Activated CD4-positive, alpha-beta T cell treated with anti-CD3 and anti-CD28 coated beads for 4 hours (primary cell): Measurements from ENCODE around the gene IPMK.
"Not testable (repeated sequence)": the region's sequence is repeated elsewhere in the genome, so short reads cannot be mapped to it uniquely, and the experiment has no call there.

ENCODE experiments used
- DNase-seq, 2 donors: peaks; one replicate each; pipeline ENCODE4 v3.0.0-alpha.2; 2020

The IPMK gene

DNA sequence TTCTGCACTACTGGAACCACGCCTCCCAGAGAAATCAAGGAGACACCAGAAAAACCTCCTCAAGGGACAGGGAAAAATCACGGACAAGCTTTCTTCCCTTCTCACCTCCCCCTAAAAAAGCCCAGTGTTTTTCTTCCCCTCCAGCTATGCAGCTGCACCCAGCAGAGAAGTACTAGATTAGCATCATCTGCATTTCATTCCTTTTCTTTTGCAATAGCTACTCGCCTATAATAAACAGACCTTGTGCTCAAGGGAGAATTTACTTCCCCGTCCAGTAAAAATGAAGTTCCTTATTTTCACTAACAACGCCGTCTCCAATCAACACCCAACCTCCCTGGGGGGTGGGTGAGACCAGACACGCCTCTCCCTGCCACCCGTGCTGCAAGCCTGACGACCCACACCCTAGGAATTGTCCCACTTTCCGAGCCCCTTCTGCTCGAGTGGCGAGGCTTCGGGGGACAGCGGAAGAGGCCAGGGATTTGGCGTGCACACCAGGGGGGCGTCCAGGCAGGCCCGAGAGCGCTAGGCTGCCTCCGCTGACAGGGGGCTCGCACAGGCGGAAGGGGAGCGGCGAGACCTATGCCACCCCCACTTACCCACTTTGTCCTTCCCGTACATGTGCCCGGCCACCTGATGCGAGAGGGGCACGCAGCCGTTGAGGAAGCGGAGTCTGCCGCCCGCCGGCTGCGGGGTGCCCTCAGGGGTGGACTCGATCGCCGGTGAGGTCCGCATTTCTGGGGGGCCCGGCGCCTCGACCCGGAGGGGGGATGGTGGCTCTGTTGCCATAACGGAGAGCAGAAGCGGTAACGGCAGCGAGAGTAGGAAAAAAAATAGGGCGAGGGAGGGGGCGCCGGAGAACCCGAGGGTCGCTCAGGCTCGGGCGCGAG is 625 bp downstream of the IPMK start:
- DNase-seq: peak; percentile 16 to 27

DNA sequence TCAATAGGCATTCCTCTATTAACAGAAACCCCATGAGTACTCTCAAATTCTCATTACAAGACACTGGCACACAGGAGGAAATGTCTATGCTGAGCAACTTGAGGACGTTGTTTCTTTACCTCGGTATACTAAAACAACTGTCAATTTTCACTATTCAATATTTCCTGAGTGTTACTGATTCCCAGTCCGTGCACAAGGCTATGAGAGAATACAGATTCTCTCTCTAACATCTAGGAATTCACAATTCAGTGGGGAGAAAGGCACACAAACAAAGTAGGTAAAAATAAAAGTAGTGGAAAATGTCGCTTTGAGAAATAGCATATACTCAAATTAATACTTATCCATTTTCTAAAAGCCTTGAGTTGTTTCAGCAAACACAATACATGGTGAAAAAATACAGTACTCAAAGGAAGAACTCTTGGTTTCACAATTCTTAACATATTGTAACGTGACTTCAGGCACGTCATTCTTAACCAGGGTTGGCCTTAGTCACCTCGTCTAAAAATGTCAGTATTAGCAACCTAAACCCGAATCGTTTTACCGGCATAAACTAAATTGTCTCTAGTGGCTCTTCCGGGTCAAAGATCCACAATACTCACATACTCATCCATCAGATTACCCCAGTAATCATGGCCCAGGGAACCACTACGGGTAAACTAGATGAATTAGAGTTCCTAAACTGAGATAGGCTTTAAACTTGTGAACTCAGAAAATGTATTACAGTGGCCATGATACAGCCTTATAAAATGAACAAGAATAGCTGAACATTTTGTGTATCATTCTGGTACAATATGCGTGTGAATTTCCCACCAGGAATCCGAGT is 1.5 kb downstream of the IPMK start:
- DNase-seq: peak; percentile 14 to 22

DNA sequence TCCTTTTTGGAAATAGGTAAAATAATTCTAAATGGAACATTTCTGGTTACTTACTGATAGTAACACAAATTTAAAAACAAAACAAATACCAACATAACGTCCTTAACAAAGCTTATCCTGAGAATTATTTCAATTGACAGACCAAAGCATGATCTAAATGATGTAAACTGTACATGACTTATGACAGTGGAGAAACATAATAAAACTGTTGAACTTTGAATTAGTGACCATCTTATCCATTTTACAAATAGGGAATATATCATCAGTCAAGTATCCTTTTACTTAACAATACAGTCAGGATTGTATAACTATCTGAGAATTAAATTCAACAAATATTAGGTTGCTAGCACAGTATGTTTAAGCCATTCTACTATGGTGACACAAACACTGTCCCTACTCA is 2.4 kb downstream of the IPMK start:
- DNase-seq: no peak

DNA sequence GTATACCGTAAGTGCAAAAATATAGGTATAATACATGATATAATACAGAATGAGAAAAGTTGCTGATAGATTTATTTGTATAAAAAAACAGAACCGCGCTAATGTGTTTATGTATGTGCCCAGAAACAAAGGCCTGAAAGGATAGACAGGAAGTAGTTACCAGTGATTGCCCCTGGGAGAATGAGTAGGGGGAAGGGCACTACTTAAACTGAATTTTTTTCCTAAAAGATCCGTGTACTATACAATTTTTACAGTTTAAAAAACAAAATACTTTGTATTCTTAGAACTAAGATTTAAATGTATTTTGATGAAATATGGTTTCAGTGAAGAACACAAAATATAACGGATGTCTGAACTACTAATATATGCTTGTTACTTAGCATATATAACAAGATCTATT is 2.9 kb downstream of the IPMK start:
- DNase-seq: no peak

DNA sequence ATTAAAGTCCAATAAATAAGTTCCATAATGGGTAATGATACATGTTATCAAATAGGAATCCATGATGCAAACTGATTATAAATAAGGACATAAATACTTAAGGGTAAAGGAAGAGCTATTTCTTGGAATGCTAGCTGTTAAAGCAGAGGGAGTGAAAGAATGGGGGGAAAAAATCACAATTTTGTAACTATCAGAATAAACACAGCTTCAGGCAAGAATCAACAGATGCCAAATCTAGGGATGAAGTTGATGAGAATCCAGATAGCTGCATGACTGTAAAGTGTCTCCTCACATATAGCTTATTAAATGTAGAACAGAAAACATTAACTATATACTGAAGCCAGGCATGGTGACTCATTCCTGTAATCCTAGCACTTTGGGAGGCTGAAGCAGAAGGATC is 4.9 kb downstream of the IPMK start:
- DNase-seq: no peak

DNA sequence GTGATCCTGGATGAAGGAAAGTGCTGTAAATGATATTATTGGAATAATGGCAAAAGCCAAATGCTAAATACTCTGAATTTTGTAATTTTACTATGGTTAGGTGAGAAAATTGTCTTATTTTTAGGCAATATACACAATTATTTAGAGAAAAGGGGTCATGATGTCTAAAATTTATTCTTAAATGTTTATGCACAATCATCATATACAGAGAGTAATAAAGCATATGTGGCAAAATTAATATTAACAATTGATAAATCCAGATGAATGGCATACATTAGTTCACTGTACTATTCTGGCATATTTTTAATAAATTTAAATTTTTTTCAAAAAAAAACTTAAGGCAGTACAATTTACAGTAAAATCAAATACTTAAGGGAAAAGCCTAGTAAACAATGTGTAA is 7.4 kb downstream of the IPMK start:
- no peak for DNase-seq

DNA sequence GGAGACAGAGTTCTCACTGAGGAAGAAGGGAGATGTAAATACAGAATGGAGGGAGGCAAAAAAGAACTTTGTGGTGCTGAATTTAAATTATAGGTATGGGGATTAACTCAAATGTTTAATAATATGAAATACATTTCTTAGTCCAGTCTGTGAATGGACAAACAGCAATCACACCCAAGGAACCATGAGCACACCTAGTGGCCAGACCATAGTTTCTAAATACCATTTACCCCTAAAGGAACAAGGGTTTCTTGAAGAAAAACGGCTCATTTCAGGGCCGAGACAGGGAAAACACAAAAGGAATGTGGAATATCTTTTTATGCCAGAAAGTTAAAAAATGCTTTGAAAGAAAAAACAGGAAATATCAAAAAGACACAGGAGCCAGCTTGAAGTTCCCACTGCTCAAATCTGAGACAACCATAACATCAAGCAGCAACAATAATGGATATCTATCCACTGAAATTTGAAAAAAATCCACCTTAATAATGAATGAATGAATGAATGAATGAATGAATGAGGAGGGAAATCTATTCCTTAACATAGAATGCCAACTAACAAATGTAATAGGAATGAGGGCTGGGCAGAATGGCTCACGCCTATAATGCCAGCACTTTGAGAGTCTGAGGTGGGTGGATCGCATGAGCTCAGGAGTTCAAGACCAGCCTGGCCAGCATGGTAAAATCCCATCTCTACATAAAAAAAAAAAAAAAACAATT is 8.6 kb downstream of the IPMK start:
- no peak for DNase-seq

DNA sequence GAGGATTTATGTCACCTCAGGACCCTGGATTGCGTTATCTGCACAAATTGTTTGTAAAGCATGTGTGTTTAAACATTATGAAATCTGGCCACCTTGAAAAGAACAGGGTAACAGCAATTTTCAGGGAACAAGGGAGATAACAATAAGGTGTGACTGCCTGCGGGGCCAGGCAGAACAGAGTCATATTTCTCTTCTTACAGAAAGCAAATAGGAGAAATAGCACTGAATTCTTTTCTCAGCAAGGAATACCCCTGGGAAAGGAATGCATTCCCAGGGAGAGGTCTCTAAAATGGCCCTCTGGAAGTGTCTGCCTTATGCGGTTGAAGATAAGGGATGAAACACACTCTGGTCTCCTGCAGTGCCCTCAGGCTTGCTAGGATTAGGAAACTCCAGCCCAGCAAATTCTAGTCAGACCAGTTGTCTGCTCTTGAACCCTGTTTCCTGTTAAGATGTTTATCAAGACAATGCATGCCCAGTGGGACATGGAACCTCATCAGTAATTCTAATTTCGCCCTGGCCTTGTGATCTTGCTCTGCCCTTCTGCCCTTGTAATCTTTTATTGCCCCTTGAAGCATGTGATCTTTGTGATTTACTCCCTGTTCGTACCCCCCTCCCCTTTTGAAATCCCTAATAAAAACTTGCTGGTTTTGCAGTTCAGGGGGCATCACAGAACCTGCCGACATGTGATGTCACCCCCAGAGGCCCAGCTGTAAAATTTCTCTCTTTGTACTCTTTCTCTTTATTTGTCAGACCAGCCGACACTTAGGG is 11.5 kb downstream of the IPMK start:
- DNase-seq: not testable (repeated sequence)

DNA sequence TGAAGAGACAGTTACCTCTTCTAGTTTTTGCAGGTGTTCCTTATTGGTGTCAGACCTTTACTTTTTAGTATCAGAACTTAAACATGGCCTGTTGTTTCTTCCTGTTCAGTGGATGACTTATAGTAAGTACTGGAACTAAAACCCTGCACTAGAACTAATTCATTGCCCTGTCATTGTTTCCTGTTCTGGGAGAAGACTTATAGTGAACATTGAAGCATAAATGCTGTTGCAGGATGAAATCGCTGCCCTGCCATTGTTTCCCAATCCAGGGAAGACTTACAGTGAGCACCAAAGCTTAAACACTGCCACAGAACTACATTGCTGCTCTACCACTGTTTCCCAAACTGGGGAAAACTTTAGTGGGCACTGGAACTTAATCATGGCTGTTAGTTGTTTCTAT is 13.1 kb downstream of the IPMK start:
- DNase-seq: no peak

DNA sequence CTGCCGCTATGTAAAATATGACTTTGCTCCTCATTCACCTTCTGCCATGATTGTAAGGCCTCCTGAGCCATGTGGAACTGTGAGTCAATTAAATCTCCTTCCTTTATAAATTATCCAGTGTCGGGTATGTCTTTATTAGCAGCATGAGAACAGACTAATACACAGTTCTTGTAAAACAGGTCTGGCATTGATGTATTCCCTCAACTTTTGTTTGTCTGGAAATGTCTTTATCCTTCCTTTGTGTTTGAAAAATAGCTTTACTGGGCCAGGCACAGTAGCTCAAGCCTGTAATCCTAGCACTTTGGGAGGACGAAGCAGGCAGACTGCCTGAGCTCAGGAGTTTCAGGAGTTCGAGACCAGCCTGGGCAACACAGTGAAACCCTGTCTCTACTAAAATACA is 14.5 kb downstream of the IPMK start:
- DNase-seq: no peak

DNA sequence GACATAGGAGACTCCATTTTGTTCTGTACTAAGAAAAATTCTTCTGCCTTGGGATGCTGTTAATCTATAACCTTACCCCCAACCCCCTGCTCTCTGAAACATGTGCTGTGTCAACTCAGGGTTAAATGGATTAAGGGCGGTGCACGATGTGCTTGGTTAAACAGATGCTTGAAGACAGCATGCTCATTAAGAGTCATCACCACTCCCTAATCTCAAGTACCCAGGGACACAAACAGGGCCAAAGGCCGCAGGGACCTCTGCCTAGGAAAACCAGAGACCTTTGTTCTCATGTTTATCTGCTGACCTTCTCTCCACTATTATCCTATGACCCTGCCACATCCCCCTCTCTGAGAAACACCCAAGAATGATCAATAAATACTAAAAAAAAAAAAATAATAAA is 23.0 kb downstream of the IPMK start:
- DNase-seq: not testable (repeated sequence)

DNA sequence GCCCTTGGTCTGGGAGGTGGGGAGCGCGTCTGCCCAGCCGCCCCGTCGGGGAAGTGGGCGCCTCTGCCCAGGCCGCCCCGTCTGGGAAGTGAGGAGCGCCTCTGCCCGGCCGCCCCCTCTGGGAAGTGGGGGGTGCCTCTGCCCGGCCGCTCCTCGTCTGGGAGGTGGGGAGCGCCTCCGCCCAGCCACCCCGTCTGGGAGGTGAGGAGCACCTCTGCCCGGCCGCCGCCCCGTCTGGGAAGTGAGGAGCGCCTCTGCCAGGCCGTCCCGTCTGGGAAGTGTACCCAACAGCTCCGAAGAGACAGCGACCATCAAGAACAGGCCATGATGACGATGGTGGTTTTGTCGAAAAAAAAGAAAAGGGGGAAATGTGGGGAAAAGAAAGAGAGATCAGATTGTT is 23.5 kb downstream of the IPMK start:
- not testable (repeated sequence) for DNase-seq

DNA sequence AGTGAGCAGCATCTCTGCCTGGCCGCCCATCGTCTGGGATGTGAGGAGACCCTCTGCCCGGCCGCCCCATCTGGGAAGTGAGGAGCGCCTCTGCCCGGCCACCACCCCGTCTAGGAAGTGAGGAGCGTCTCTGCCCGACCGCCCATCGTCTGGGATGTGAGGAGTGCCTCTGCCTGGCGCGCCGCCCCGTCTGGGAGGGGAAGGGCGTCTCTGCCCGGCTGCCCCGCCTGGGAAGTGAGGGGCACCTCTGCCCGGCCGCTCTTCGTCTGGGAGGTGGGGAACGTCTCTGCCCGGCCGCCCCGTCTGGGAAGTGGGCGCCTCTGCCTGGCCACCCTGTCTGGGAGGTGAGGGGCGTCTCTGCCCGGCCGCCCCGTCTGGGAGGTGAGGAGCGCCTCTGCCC is 23.9 kb downstream of the IPMK start:
- DNase-seq: not testable (repeated sequence)

DNA sequence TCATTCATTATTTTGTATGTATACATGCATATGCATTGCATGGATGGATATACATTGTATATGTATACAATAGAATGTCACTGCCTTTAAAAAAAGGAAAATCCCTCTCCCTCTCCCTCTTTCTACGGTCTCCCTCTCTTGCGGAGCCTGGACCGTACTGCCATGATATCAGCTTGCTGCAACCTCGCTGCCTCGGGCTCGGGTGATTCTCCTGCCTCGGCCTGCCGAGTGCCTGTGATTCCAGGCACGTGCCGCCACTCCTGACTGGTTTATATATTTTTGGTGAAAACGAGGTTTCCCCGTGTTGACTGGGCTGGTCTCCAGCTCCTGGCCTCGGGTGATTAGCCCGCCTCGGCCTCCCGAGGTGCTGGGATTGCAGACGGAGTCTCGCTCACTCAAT is 24.4 kb downstream of the IPMK start:
- DNase-seq: no peak

DNA sequence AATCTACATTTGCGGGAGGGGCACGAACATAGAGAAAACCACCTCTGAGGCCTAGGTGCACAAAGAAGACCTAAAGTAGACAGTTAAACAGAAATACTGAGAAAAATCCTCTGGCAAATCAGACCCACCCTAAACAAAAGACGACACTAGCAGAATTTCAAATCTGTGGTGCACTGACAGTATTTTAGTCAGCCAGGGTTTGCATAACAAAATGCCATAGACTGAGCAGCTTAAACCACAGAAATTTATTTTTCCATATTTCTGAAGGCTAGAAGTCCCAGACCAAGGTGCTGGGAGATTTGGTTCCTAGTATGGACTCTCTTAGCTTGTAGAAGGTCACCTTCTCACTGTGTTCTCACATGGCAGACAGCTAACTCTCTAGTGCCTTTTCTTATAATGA is 26.3 kb downstream of the IPMK start:
- DNase-seq: no peak

DNA sequence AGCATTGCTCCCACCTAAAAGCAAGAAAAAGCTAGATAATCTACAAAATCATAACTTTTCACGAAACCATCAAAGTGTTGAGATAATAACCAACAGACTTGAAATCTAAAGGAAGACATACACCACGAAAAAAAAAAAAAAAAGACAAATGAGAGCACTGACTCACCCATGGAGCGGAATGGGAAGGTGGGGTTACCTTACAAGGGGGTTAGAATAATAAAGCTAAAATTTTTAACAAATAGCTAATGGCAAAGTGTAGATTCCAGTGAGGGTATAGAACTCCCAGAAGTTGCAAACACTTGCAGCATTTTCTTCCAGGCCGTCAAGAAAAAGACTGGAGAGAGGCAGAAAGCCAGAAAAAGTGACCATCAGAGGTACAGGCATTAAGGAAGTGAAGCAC is 27.2 kb downstream of the IPMK start:
- no peak for DNase-seq

DNA sequence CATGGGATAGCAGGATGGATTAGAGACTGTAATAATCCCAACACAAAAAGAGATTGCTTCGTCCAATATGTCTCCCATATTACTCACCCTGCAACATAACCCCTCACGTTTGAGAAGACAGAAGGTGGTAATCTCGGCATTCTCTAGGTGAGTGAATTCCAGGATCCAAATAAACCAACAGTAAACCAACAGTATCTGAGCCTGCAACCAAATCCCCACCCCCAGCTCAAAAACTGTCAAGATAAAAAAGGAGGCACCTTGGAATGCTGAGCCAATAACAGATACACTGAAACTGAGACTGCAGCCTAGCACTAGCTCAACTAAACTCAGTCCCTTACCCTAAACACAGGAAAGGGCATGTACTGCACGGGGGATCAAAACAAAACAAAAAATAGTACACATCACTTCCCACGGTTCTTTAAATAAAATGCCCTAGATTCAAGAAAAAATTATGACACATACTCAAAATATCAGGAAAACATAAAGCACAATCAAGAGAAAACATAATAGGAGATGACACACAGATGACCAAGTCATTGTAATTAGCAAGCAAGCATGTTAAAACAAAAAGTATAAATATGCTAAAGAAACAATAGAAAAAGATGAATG is 28.0 kb downstream of the IPMK start:
- no peak for DNase-seq

DNA sequence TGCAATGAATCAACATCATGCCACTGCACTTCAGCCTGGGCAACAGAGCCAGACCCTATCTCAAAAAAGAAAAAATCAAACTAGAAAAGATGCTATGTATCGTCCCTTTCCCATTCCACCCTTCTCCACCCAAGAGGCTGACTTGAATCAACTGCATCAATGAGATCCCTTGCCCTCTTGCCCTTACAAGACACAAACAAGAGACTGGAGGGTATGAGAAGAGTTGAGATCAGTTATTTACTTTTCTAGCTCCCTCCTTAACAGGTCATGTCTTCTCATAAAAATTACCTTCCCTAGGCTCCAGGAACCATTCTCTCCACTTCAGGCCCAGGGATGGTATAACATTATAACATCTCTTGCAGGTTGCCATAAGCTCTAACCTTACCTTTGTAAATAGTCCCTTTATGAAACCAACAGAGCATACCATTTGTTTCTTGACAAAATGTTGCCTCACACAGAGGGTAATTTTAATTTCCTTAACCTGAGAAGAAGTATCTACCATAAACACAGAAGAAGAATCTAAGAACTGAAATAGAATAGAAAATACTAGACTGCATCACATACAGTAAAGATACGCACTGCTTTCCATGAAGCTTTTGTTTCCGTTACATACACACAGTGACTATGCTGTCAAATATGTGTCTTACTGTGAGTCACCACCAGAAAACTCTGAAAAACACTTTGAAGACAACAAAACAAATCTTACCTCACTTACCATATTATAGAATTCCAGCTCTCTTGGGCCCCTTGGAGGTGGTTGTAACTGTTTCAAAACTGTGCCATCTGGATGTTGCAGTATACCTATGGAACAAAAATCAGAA is 30.5 kb downstream of the IPMK start:
- no peak for DNase-seq

DNA sequence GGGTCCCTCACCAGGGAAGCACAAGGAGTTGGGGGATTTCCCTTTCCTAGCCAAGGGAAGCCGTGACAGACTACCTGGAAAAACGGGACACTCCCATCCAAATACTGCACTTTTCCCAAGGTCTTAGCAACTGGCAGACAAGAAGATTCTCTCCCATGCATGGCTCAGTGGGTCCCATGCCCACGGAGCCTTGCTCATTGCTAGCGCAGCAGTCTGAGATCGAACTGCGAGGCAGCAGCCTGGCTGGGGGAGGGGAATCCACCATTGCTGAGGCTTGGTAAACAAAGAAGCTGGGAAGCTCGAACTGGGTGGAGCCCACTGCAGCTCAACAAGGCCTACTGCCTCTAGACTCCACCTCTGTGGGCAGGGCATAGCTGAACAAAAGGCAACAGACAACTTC is 37.8 kb downstream of the IPMK start:
- DNase-seq: not testable (repeated sequence)

DNA sequence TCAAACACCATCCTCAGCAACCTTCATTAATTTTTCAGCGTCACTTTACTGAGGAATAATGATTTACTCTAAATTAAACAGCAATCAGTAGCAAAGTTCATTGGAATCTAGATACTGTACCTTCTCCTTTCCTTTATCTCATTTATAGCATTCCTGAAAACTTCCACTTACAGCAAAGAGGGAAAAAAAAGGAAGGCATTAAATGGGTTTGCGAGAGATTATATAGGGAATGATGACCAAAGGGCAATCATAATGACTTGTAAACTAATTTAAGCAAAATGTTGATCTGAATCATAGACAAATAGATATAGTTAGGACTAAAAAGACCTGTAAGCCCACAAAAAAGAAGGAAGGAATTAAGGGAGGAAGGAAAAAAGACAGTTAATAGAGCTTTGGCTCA is 42.0 kb downstream of the IPMK start:
- no peak for DNase-seq

DNA sequence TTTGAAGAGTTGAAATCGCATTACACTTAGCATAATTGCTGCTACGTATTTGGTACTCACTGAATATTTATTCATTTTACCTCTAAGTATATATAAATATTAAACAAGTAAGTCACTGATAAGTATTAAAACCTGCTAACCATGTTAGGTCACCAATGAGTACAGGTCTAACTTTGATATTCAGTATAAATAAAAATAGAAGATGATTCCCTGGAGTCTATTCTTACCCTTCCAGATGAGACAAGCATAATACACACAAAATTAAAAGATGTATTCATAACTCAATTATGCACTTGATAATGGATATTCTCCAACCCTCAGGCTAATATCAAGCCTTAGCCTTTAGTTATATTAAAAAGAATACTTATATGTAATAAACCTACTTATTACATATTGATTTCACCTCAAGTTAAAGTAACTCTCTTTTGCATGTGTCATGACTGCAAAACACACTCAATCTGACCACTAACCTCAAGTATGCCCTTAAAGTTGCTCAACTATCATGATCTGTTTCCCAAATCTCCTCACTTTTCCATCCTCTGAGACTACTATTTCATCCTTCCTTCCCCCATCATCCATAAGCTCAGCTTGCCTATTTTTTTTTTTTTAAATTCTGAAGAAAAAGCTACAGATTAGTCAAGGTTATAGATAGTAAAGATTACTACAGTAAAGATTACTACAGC is 46.8 kb downstream of the IPMK start:
- no peak for DNase-seq
